B cell (primary cell): Measurements from ENCODE around the gene USP6NL. TPM values are rescaled to one million over a fixed set of nuclear protein-coding genes. Genes with fewer than 3 reads are reported as not detected.

Experiments used
- ATAC-seq: fragments of 200-7000 bp; cut with Tn5 transposase; one replicate; pipeline ENCODE4 v1.10.0; 2021; ENCODE audit warnings: low read depth, mild to moderate bottlenecking, moderate number of reproducible peaks, moderate library complexity
- CTCF ChIA-PET: fragments of 350-600 bp; sonication (Branson Sonifier 250); formaldehyde crosslinking; loops from one replicate; lab custom pipeline; 2021; ENCODE audit warnings: antibody characterized with exemption, inconsistent platforms; lab: Charles Lee
- POLR2A ChIA-PET: fragments of 350-600 bp; sonication (Branson Sonifier 250); formaldehyde crosslinking; loops from one replicate; lab custom pipeline; 2021; ENCODE audit warnings: antibody characterized with exemption; lab: Charles Lee
- DNase-seq: peaks from one replicate; pipeline ENCODE4 v3.0.0; 2013
- H2AFZ ChIP-seq: 2 replicates; pipeline ENCODE4 v1.6.1; 2012; ENCODE audit warnings: mild to moderate bottlenecking, low read depth, low read length; ENCODE audit not compliant: insufficient read depth, poor library complexity, severe bottlenecking
- H3K27ac ChIP-seq, 2 donors: 1 replicate in 1 of 2; 2 replicates in 1 of 2; pipeline ENCODE4 v1.5.1; 2012 to 2013; ENCODE audit warnings: low read length in 2 of 2, mild to moderate bottlenecking in 2 of 2, moderate library complexity in 1 of 2
- H3K27me3 ChIP-seq, 4 experiments: fragments of 200-600 bp in 1 of 4; sonication (generic) in 1 of 4; replicated peaks in 1 of 4; 1 replicate in 2 of 4; 2 replicates in 2 of 4; pipeline versions ENCODE4 v1.6.1 to v1.7.0; 2013 to 2016; ENCODE audit warnings: low read length in 3 of 4, mild to moderate bottlenecking in 2 of 4, mixed read lengths in 1 of 4, moderate library complexity in 1 of 4; ENCODE audit not compliant: insufficient read depth in 4 of 4, control insufficient read depth in 3 of 4; ENCODE audit errors: control extremely low read depth in 1 of 4
- H3K36me3 ChIP-seq, 2 experiments: replicated peaks in 1 of 2; 1 replicate in 1 of 2; 2 replicates in 1 of 2; pipeline versions ENCODE4 v1.6.1 to v1.7.1; 2013; ENCODE audit warnings: low read length in 1 of 2; ENCODE audit not compliant: insufficient read depth in 2 of 2, control insufficient read depth in 1 of 2; ENCODE audit errors: control extremely low read depth in 1 of 2, extremely low read depth in 1 of 2
- H3K4me1 ChIP-seq, 2 donors: fragments of 200-600 bp in 1 of 2; sonication (generic) in 1 of 2; 1 replicate in 1 of 2; 2 replicates in 1 of 2; pipeline versions ENCODE4 v1.5.1 to v1.6.1; 2013 to 2017; ENCODE audit warnings: low read length in 2 of 2; ENCODE audit not compliant: control insufficient read depth in 2 of 2, insufficient read depth in 2 of 2
- H3K4me2 ChIP-seq: replicated peaks from 2 replicates; pipeline ENCODE3; 2012; ENCODE audit warnings: mild to moderate bottlenecking, low read depth, low read length; ENCODE audit not compliant: poor library complexity, severe bottlenecking
- H3K4me3 ChIP-seq, 5 experiments: fragments of 200-600 bp in 1 of 5; sonication (generic) in 1 of 5; 1 replicate in 3 of 5; 2 replicates in 2 of 5; pipeline versions ENCODE4 v1.5.1 to v1.7.0; 2011 to 2016; ENCODE audit warnings: low read length in 4 of 5, mild to moderate bottlenecking in 4 of 5, low read depth in 2 of 5, control low read depth in 1 of 5, moderate library complexity in 1 of 5; ENCODE audit not compliant: insufficient read depth in 1 of 5; ENCODE audit errors: control extremely low read depth in 1 of 5, extremely low read depth in 1 of 5
- H3K79me2 ChIP-seq: fragments of 200-600 bp; sonication (generic); one replicate; pipeline ENCODE4 v1.6.0; 2016; ENCODE audit warnings: low read length; ENCODE audit not compliant: control insufficient read depth, insufficient read depth
- H3K9ac ChIP-seq: fragments of 200-600 bp; sonication (generic); 2 replicates; pipeline ENCODE4 v1.6.1; 2017; ENCODE audit warnings: mild to moderate bottlenecking, low read length, moderate library complexity
- H3K9me3 ChIP-seq, 3 donors: one replicate each; pipeline versions ENCODE4 v1.6.1 to v1.7.1; 2013; ENCODE audit warnings: low read length in 2 of 3; ENCODE audit not compliant: control insufficient read depth in 2 of 3, insufficient read depth in 1 of 3; ENCODE audit errors: control extremely low read depth in 1 of 3
- H4K20me1 ChIP-seq: 2 replicates; pipeline ENCODE4 v1.6.0; 2012; ENCODE audit warnings: mild to moderate bottlenecking, low read length; ENCODE audit not compliant: insufficient read depth, control insufficient read depth, poor library complexity, severe bottlenecking
- H3K27ac Mint-ChIP-seq: one replicate; pipeline ENCODE4 v1.8.0; 2021; ENCODE audit warnings: mixed read lengths
- H3K27me3 Mint-ChIP-seq: one replicate; pipeline ENCODE4 v1.8.0; 2021; ENCODE audit warnings: mixed read lengths
- H3K4me1 Mint-ChIP-seq: one replicate; pipeline ENCODE4 v1.8.0; 2021; ENCODE audit warnings: mixed read lengths
- H3K4me3 Mint-ChIP-seq: one replicate; pipeline ENCODE4 v1.8.0; 2021; ENCODE audit warnings: mixed read lengths
- H3K9me3 Mint-ChIP-seq: one replicate; pipeline ENCODE4 v1.8.0; 2022; ENCODE audit warnings: mixed read lengths; ENCODE audit not compliant: insufficient read depth
- EZH2 ChIP-seq: IDR thresholded peaks from 2 replicates; pipeline ENCODE4 v1.6.1; 2012; ENCODE audit warnings: borderline replicate concordance, low read depth, mild to moderate bottlenecking, moderate library complexity, low read length; ENCODE audit not compliant: insufficient read depth, poor library complexity, severe bottlenecking
- WGBS: methylation state at CpG from one replicate; pipeline ENCODE4 v1.1.5; 2013; ENCODE audit warnings: missing lambda C conversion rate; ENCODE audit not compliant: insufficient coverage; 5-methylcytosine and 5-hydroxymethylcytosine counted together
- intact Hi-C: fragments of 100-400 bp; cut with micrococcal nuclease; formaldehyde crosslinking; loops from one replicate; pipeline ENCODE4 v1.10.0; 2022
- polyA plus RNA-seq: library from polyadenylated mRNA; depleted of rRNA; stranded (reverse); fragments of >200 nt; gene quantifications from 2 replicates; pipeline ENCODE4 v1.2.3, GENCODE V29; 2012
- total RNA-seq, 2 donors: library from RNA; stranded (reverse); fragments of 120-200 nt in 1 of 2; gene quantifications; 1 replicate in 1 of 2; 2 replicates in 1 of 2; pipeline versions ENCODE4 v1.2.3 to v1.2.4, GENCODE V29; 2013 to 2022
- TF ChIP-seq, protein P1 (sequence below): fragments of 200-600 bp; IDR thresholded peaks from one replicate; pipeline ENCODE4 v1.8.0; 2022; ENCODE audit warnings: antibody characterized with exemption, mild to moderate bottlenecking

Gene USP6NL
- total and polyA plus RNA-seq, 2 donors (not counting 1 experiment from before 2014, with no cell fraction given) = 27.0 to 61.5 TPM

DNA sequence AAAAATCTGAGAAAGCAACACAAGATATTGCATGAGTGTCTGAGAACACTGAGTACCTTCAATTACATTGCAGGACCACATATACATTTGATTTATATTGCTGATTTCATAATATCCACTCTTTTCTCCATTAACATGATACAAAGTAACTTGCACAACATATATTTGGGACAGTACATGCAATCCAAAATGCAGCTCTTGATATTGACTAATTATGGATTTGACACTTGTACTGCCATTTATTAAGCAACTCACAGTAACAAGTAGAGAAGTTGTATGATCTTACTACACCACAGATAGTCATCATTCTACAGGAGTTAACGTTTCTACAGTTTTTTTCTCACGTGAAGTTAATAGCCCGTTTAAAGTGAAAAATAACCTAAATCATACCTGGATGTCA, 46.7 kb downstream of the USP6NL start:
- no peak for TF ChIP-seq EZH2
- no peak overlapping the region for H3K4me2 ChIP-seq
- no peaks in the 10 kb centered on the region for H3K9me3 Mint-ChIP-seq
- peaks cover 80% of the 10 kb centered on the region for H3K4me1 Mint-ChIP-seq
- H4K20me1 ChIP-seq = peaks cover 3% of the 10 kb centered on the region
- H3K79me2 ChIP-seq = peaks cover 99% of the 10 kb centered on the region
- no peak overlapping the region for H3K9ac ChIP-seq
- ATAC-seq (no peak), DNase-seq (no peak)
- H3K4me3 ChIP-seq = no peak overlapping the region
- H3K4me3 Mint-ChIP-seq = no peak overlapping the region
- H3K27ac Mint-ChIP-seq = peak overlapping the region; percentile 70
- no peaks in the 10 kb centered on the region for H3K27me3 ChIP-seq
- ChIA-PET CTCF (interaction anchor here (0.8 kb wide), 1 partner anchor 27 kb away, joined by 3 read pairs; no protein-coding TSS in a partner anchor), POLR2A (no interaction called here)
- intact Hi-C loops = loop anchor here (5.0 kb wide), 2 partner anchors 98 to 118 kb away; no protein-coding TSS in a partner anchor
- H3K27ac ChIP-seq = peak overlapping the region in 1 of 2 donors; percentile 35
- no peaks in the 10 kb centered on the region for H3K9me3 ChIP-seq
- no peak overlapping the region for H2AFZ ChIP-seq
- no peaks in the 10 kb centered on the region for H3K36me3 ChIP-seq
- H3K4me1 ChIP-seq = peaks cover 38 to 60% of the 10 kb centered on the region in 2 donors
- WGBS = no CpG with 5 or more reads among the region's 3 CpGs
- H3K27me3 Mint-ChIP-seq = no peaks in the 10 kb centered on the region

DNA sequence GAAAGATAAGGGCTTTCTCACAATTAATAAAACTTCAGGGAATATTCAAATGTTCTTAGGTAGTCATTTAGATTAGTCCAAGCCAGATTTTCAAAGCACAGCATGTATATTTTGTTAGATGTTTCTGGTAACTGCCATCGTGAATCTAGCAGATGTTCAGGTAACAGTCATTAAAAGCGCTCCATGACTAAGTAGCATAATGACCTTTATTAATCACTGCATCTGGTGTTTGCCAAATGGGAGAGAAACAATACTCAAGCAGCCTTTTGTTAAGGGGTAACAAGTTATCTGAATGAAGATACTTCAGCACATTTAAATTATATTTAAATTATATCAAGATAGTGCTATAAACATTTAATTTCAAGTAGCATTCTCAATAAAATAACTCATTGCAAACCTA, 47.5 kb downstream of the USP6NL start:
- no peak for TF ChIP-seq EZH2
- TF ChIP-seq, protein P1, sequence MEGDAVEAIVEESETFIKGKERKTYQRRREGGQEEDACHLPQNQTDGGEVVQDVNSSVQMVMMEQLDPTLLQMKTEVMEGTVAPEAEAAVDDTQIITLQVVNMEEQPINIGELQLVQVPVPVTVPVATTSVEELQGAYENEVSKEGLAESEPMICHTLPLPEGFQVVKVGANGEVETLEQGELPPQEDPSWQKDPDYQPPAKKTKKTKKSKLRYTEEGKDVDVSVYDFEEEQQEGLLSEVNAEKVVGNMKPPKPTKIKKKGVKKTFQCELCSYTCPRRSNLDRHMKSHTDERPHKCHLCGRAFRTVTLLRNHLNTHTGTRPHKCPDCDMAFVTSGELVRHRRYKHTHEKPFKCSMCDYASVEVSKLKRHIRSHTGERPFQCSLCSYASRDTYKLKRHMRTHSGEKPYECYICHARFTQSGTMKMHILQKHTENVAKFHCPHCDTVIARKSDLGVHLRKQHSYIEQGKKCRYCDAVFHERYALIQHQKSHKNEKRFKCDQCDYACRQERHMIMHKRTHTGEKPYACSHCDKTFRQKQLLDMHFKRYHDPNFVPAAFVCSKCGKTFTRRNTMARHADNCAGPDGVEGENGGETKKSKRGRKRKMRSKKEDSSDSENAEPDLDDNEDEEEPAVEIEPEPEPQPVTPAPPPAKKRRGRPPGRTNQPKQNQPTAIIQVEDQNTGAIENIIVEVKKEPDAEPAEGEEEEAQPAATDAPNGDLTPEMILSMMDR = no peak
- CTCF ChIA-PET = interaction anchor here (0.8 kb wide), 1 partner anchor 26 kb away, joined by 3 read pairs; no protein-coding TSS in a partner anchor
- POLR2A ChIA-PET = no interaction called here

More for the DNA sequence above, 47.5 kb downstream of the USP6NL start:
- Mint-ChIP-seq H3K27me3 (no peaks in the 10 kb centered on the region), H3K9me3 (no peaks in the 10 kb centered on the region), H3K4me3 (no peak overlapping the region), H3K27ac (peak overlapping the region; percentile 84), H3K4me1 (peaks cover 80% of the 10 kb centered on the region)
- H3K4me2 ChIP-seq = no peak overlapping the region
- H3K79me2 ChIP-seq = peaks cover 99% of the 10 kb centered on the region
- H3K36me3 ChIP-seq = no peaks in the 10 kb centered on the region
- H3K27ac ChIP-seq = peak overlapping the region in 1 of 2 donors; percentile 65
- H3K4me3 ChIP-seq = no peak overlapping the region
- WGBS = no CpG with 5 or more reads among the region's 2 CpGs
- H3K9ac ChIP-seq = no peak overlapping the region
- DNase-seq (no peak), ATAC-seq (no peak)
- no peaks in the 10 kb centered on the region for H3K27me3 ChIP-seq
- intact Hi-C loops = loop anchor here (5.0 kb wide), 2 partner anchors 98 to 118 kb away; no protein-coding TSS in a partner anchor
- H4K20me1 ChIP-seq = peaks cover 3% of the 10 kb centered on the region
- H3K4me1 ChIP-seq = peaks cover 40 to 67% of the 10 kb centered on the region in 2 donors
- H3K9me3 ChIP-seq = no peaks in the 10 kb centered on the region
- no peak overlapping the region for H2AFZ ChIP-seq
